Activated T-helper 1 cell treated with anti-CD3 and anti-CD28 coated beads, Interleukin-2, amount 50 U/mL, for 16 hours (primary cell): ENCODE data around the gene EZH1.
A peak's percentile ranks its signal among the peaks of the same experiment; 100 is the strongest.

Experiments
- DNase-seq, 2 donors: peaks; one replicate each; pipeline ENCODE4 v3.0.0-alpha.2; 2020; ENCODE audit warnings: low read depth in 1 of 2, low spot score in 1 of 2

Gene EZH1

GRCh38 chr17:42723636-42724035, 21.2 kb downstream of the EZH1 start:
- DNase-seq = no peak

GRCh38 chr17:42720996-42721583, 23.8 kb downstream of the EZH1 start:
- DNase-seq = no peak

- no peak for DNase-seq
These were observed 35.3 kb downstream of the EZH1 start for GRCh38 chr17:42709561-42709960.

- DNase-seq = no peak
These were observed 36.3 kb downstream of the EZH1 start for GRCh38 chr17:42708588-42708987.

- DNase-seq = peak in 1 of 2 donors; percentile 28
These were observed 38.1 kb downstream of the EZH1 start for GRCh38 chr17:42706732-42707131.

- no peak for DNase-seq
These were observed 39.9 kb downstream of the EZH1 start for GRCh38 chr17:42704837-42705494.

- DNase-seq = no peak
These were observed 40.4 kb downstream of the EZH1 start for GRCh38 chr17:42704490-42704836.

- DNase-seq = no peak
These were observed 42.4 kb downstream of the EZH1 start for GRCh38 chr17:42702446-42702845.

- no peak for DNase-seq
These were observed 44.1 kb downstream of the EZH1 start for GRCh38 chr17:42700586-42701289.

- DNase-seq = no peak
These were observed 45.5 kb downstream of the EZH1 start for GRCh38 chr17:42699415-42699740.

- no peak for DNase-seq
These were observed 46.0 kb downstream of the EZH1 start for GRCh38 chr17:42698736-42699414.

GRCh38 chr17:42697108-42697811, 47.6 kb downstream of the EZH1 start:
- DNase-seq = no peak

- no peak for DNase-seq
These were observed 49.3 kb downstream of the EZH1 start for GRCh38 chr17:42695500-42695899.

GRCh38 chr17:42694524-42694923, 50.3 kb downstream of the EZH1 start:
- DNase-seq = no peak

GRCh38 chr17:42692489-42692888, 52.4 kb downstream of the EZH1 start:
- DNase-seq = no peak

GRCh38 chr17:42691021-42691545, 53.8 kb downstream of the EZH1 start:
- DNase-seq = no peak

GRCh38 chr17:42690596-42690995, 54.2 kb downstream of the EZH1 start:
- DNase-seq = no peak

- DNase-seq = no peak
These were observed 57.0 kb downstream of the EZH1 start for GRCh38 chr17:42687707-42688320.

GRCh38 chr17:42686520-42687128, 58.2 kb downstream of the EZH1 start:
- DNase-seq = no peak

GRCh38 chr17:42685831-42686230, 59.0 kb downstream of the EZH1 start:
- no peak for DNase-seq
